Tibial nerve (tissue), 3 donors: Measurements from ENCODE around the gene ASTL.

Experiments
- EP300 ChIP-seq, 2 donors: sonication (generic); formaldehyde crosslinking; IDR thresholded peaks; one replicate each; pipeline ENCODE4 v1.6.1; 2017; ENCODE audit warnings: antibody characterized with exemption in 2 of 2, mild to moderate bottlenecking in 1 of 2
- POLR2A ChIP-seq, 2 donors: fragments of 450-650 bp; IDR thresholded peaks; one replicate each; pipeline ENCODE4 v1.6.1; 2017; ENCODE audit warnings: antibody characterized with exemption in 2 of 2, mild to moderate bottlenecking in 2 of 2, moderate library complexity in 2 of 2

DNA sequence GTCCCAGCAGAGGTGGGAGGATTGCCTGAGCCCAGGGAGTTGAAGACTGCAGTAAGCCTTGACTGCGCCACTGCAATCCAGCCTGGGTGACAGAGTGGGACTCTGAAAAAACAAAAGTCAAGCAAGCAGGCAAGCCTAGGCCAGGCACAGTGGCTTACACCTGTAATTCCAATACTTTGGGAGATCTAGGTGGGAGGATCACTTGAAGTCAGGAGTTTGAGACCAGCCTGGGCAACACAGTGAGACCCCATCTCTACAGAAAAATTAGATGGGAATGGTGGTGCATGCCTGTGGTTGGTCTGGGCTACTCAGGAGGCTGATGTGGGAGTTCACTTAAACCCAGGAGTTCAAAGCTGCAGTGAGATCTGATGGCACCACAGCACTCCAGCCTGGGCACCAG, 41.7 kb upstream of the ASTL start:
- no peak for TF ChIP-seq POLR2A (IDR thresholded peaks at IDR 0.05)
- no peak for TF ChIP-seq EP300 (IDR thresholded peaks at IDR 0.05)
